KBM-7 (cell line): ENCODE measurements around the gene MARCHF3.
"Not testable (repeated sequence)": the region's sequence is repeated elsewhere in the genome, so short reads cannot be mapped to it uniquely, and the experiment has no call there.

Source experiments
- DNase-seq: peaks from one replicate; pipeline ENCODE4 v3.0.0-alpha.2; 2015
- in situ Hi-C: fragments of 300-500 bp; cut with MboI; formaldehyde crosslinking; loops from 2 replicates; pipeline ENCODE4 v1.14.3; 2020; ENCODE audit warnings: low sequenced_read_pairs, low pct_unique_long_range_greater_than_20kb, mixed read lengths

MARCHF3 gene

DNA sequence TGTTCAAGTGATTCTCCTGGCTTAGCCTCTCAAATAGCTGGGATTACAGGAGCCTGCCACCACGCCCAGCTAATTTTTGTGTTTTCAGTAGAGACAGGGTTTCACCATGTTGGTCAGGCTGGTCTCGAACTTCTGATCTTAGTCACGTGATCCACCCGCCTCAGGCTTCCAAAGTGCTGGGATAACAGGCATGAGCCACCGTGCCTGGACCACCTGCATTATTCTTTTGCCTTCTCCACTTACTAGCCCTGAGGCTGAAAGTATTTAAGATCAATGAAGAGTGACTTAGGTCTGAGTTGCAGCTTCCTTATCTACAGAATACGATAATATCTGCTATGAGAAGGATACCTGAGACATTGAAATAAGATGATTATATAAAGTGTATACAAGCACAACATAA, 129.6 kb downstream of the MARCHF3 start:
- in situ Hi-C loops = no loop called here
- no peak for DNase-seq

DNA sequence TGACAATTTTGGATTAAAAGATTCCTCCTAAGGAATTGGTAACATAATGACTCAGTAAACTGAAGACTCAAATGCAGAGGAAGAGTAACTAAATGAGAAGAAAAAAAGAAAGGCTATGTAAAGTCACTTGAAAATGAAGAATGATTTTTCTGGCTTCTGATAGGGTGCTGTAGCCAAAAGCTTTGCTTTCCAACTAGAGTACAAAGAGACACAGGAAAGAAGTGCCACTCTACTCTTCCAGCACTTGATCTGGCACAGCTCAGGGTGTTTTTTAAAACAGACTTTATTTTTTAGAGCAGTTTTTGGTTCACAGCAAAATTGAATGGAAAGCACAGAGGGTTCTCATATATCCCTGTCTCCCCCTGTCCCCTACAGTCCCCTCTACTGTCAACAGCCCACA, 130.9 kb downstream of the MARCHF3 start:
- no peak for DNase-seq
- in situ Hi-C loops = no loop called here

DNA sequence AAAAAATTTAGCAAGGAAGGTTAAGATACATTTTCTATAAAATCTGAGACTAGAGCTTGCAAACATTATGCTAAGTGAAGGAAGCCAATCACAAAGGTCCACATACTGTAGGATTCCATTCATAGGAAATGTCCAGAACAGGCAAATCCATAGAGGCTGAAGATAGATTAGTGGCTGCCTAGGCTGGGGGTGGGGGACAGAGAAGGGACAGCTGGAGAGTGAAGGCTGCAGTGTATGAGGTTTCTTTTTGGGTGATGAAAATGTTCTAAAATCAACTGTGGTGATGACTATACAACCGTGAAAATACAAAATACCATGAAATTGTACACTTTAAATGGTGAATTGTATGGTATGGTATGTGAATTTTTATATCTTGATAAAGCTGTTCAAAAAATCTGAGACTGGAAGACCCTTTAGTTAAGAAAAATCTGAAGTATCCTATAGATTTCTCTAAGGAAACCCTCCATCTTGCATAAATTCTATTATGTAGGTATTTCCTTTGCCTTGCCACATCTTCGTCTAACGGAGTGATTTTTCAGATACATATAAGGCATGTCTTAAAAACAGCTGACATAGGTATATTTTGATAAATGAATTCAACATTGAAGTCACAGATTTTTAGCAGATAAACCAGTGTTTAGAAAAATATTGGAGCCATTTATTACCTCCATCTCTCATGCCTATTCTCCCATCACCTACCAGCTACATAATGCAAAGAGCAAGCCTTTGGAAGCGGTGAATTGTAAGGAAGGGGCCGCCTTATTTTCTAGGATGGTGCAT, 132.3 kb downstream of the MARCHF3 start:
- no peak for DNase-seq
- in situ Hi-C loops = no loop called here

DNA sequence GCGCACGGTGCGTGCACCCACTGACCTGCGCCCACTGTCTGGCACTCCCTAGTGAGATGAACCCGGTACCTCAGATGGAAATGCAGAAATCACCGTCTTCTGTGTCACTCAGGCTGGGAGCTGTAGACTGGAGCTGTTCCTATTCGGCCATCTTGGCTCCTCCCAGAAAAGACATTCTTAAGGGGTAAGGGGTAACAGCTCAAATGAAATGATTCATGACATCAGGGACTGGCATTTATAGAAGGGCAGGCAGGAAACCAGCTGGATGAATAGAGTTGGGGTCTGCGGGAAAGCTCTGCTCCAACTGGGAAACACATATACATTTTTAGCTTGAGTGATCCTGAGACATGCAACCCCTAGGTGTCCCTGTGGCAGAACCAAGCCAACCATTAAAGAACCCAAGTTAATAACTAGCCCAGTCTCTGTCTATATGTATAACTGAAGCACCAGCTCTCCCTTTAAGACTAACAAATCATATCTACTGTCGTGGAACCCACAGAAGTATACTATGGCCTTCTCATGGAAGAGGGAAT, 134.1 kb downstream of the MARCHF3 start:
- no peak for DNase-seq
- in situ Hi-C loops = no loop called here

DNA sequence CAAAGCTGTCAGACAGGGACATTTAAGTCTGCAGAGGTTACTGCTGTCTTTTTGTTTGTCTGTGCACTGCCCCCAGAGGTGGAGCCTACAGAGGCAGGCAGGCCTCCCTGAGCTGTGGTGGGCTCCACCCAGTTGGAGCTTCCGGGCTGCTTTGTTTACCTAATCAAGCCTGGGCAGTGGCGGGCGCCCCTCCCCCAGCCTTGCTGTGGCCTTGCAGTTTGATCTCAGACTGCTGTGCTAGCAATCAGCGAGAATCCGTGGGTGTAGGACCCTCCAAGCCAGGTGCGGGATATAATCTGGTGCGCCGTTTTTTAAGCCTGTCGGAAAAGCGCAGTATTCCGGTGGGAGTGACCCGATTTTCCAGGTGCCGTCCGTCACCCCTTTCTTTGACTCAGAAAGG, 134.6 kb downstream of the MARCHF3 start:
- DNase-seq, in situ Hi-C loops: not testable (repeated sequence)

DNA sequence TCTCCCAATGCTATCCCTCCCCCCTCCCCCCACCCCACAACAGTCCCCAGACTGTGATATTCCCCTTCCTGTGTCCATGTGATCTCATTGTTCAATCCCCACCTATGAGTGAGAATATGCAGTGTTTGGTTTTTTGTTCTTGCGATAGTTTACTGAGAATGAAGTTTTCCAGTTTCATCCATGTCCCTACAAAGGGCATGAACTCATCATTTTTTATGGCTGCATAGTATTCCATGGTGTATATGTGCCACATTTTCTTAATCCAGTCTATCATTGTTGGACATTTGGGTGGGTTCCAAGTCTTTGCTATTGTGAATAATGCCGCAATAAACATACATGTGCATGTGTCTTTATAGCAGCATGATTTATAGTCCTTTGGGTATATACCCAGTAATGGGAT, 139.9 kb downstream of the MARCHF3 start:
- in situ Hi-C loops, DNase-seq: not testable (repeated sequence)

DNA sequence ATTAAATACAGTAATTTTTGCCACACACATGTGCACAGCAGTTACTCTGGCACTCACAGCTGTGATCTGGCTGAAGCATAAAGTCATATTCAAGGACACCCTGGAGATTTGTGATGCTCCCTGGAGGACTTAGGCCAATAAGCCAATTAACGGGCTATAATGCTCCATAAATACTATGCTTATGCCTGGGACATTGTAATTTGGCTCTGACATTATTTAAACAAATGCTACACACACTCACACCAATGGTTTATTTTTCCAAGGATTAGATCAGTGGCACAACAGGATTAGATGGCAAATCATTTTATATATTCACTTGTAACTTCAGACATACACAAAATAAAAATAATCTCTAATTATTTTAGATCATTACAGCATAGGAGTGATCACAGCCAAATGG, 142.2 kb downstream of the MARCHF3 start:
- DNase-seq = no peak
- in situ Hi-C loops = no loop called here

DNA sequence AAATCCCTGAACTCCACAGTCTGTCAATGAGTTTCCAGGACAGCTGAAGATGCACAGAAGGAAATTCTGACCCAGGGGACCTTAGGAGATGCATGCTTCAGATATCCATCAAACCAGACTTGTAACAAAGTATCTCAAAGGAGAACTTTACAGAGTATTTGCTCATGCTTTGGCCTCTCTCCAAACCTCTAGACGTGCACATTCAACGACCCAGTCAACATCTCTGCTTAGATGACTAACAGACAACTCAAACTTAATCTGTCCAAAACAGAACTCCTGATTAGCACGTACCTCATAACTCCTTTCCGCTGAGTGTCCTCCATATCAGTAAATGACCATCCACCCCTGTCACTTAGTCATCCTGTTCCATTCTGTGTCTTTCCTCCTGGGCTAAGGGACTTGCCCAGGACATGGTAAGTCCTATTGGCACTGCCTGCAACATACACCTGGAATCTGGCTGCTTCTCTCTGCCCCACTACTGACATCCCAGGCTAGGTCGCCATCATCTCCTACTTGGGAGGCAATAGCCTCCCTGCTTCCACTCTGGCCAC, 146.0 kb downstream of the MARCHF3 start:
- peak; percentile 7 for DNase-seq
- in situ Hi-C loops = no loop called here

DNA sequence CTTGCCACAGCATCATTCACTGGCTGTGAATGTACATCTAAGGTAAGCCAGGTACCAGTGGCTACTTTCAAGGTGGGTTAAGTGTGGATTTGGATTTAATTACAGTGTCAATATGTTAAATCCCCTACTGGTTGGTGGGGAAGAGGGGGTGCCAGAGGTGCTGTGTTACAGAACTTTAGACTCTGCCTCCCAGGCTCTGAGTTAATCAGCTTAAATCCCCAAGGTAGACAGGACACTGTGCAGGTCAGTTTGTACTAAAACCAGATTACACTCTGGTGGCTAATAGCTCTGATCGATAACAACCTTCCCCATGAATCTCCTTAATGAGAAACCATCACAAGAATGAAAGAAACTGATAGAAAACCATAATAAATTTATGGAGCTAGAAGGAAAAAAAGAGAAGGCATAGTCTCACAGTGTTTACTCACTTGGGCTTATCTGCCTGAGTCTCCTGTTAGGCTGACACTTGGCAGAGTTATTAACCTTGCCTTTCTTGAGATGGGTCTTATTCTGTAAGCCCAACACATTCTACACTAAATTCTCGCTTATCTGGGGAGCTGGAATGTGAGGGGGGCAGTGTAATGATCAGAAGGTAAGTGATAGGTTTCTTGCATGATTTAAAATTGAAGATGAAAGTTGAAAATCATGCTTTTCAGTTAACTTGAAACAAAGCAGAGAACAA, 146.7 kb downstream of the MARCHF3 start:
- no peak for DNase-seq
- in situ Hi-C loops = no loop called here

DNA sequence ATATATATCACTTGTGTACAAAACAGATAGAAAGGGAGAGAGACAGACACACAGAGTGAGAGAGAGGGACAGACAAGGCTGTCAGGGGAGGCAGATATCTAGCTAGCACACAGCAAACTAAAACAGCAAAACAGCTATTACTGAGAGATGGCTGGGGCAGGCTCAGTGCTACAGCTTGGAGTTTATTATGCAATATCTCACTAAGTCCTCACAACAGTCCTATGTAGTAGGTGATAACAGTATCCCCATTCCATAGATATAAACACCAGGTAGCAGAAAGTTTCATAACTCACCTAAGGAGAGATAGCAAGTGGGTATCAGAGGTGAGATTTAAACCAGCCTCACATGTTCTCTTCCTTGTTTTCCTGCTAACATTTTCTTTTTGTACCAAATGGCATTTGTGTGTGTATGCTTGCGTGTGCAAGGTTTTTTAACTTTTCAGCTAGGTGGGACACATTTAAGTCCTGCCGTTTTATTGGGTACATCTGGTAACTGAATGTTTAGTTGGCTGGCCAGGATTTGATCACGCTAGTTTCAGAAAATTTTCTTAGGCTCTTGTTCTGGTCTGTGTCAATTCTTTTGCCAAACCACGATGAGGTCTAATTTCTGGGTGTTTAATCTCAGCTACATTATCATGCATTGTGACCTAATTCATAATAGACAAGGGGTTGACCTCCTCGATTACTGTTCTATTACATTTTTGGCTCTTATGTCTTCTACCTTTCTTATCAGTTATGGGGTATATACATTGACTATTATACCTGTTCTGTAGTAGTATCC, 148.3 kb downstream of the MARCHF3 start:
- in situ Hi-C loops = no loop called here
- DNase-seq = no peak

DNA sequence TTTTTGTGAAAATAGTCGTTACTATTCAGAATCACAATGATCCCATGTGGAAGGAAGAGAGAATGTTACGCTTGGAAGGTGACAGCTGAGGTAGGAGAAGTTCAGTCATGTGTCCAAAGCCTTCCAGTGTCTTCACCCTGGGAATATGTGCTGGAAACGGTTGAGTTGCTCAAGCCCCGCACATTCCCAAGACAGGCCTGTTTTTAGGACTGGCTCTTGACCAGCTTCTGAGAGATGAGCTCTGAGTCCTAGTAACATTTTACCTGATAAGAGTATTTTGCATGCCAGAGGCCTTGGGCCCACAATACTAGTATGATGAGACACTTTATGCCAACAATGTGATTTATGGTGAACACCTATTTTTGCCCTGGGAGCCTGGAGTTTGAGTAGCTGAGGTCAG, 151.7 kb downstream of the MARCHF3 start:
- DNase-seq = no peak
- in situ Hi-C loops = no loop called here

DNA sequence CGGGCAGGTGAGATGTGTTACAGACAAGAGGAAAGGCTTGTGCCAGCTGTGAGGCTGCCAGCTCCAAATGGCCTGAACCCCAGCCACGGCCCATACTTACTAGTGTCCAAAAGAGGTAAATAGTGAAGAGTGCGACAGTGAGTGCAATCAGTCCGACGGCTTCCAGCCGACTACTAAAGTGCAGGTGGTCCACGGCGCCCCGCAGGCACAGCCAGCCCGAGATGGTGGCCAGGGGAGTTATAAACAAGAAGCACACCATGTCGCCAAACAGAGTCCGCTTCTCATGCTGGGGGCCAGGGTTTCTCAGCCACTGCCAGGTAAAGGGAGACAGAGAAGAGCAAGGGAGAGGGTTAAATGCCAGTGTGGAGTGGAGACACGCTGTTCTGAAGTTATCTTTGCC, 152.3 kb downstream of the MARCHF3 start:
- in situ Hi-C loops = no loop called here
- no peak for DNase-seq

DNA sequence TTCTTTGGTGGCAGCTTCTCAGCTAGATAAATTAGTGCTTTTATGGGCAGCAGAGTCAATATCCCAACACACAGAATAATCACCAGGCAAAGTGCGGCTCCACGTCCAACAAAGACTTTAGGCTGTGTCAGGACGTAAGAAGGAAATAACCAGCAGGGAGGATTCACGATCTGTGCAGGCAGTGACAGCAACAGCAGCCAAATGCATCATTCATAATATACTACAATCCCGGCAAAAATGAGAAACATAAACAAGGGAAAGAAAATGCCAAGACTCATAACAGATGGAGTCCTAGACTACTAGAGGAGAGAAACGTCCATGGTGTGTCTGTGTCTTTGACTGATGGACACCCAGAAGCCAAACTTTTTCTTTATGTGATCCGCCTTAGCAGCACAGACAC, 152.8 kb downstream of the MARCHF3 start:
- in situ Hi-C loops = no loop called here
- DNase-seq = no peak

DNA sequence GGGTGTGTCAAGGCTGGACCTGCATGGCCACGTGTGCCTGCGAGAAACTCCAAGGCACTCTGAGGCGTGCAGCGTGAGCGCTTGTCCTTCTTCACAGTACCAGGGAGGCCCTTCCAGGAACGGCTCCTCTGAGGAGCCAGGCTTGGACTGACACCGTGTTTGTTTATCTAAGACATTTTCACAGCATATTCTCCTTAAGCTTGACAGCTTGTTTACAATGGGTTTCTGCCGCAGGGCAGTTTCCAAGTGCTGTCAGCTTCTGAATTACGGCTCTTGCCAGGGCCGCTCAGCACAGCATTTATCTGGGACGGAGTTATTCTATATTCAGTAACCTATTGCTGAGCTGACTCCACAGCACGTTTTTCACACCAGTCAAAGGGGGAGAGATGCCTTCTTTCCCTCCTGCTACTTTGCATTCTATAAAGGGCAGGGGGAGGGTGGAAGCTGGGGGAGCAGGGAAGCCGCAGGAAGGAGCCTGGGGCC, 155.0 kb downstream of the MARCHF3 start:
- DNase-seq = no peak
- in situ Hi-C loops = no loop called here

DNA sequence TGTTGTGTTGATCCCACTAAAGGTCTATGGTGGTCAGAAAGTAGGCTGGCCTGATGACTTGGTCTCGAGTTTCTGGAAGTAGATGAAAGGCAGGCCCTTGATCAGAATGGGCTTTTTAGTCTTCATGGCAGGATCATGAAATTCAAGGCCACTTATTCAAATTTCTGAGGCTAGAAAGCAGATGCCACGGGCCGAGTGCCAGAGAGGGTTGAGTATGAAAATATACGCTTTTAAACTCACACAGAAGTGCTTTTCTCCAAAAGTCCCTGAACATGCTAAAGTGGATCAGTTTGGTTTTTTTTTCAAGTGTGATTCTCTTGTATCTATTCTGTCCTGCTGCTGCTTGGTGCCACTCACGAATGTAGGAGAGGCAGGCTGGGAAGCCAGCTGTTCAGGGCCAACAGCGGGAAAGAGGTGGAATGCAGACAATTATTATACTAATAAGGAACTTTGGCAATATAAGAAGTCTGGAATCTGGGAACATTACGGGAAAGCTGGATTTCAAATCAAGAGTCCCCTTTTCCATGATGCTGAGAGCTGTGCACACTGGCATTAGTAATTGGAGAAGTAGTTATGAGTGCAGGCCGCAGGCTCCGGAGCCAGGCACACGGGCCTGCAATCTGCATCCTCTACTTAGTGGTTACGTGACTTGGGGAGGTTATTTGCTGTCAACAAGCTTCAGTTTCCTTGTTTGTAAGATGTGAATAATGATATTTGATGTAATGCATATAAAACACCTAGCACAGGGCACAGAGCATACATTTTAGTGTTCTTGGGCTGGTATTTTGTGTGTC, 157.6 kb downstream of the MARCHF3 start:
- DNase-seq = no peak
- in situ Hi-C loops = no loop called here

DNA sequence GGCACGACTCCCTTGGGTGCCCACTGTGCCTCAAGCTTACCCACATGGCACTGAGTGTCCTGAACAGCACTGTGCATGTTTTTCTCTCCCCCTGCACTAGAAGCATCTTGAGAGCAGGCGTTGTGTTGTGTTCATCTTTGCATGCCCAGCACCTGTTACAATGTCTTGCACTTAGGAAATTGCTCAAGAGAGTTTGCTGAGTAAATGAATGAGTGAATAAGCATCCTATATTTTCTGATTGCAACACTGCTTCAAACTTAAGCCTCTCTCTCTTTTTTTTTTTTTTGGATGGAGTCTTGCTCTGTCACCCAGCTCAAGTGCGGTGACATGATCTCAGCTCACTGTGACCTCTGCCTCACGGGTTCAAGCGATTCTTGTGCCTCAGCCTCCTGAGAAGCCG, 158.9 kb downstream of the MARCHF3 start:
- no peak for DNase-seq
- in situ Hi-C loops = no loop called here

DNA sequence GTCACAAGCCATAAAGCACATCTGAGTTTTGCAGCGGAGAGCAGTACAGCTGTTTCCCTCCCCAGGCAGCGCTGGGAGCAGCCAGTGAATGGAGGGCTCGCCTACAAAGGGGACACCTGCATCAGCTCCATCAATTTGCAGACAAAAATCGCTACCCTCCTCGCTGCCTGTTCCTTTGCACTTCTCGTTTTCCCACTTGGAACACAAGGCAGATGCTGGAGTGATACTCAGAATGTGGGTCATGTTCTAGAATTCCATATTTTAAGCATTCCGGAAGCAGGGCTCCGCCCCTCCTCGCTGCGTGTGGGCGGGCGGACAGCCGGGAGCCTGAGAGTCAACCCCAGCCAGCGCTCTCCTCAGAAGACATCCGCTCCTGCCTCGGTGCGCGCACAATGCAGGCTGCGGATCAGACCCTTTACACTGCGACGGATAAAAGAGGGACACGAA, 161.3 kb downstream of the MARCHF3 start:
- in situ Hi-C loops = no loop called here
- DNase-seq = no peak

DNA sequence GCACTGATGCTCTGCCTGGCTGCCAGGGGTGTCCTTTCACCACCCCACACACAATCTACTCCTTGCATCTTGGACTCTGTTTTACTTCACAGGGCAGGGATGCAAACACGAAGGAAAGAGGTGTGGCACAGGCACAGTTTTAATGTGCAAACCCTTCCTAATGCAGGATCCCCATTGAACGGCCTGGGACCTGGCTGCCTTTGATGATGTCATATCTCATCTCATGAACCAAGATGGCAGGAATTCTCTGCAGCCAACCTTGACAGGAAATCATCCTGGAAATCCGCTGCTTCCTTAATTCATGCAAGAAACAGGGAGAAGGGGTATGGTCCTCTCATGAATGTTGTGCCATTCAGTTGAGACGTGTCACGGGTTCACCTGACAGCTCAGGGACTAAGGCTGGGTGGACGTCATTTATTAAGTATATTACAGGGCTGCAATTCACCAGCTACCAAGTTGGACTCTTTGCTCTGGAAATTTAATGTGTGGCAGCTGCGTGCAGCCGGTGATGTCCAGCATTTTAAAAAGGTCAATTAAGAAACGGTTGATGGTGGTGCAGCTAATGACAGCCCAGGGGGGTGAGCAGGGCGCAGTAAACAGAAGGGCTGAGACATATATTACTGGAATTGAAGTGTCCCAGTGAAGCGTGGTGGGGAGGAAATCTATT, 161.9 kb downstream of the MARCHF3 start:
- in situ Hi-C loops = no loop called here
- no peak for DNase-seq
